HCT116 (cell line): ENCODE results near the gene TRNAU1AP. TPM values are rescaled to one million over a fixed set of nuclear protein-coding genes. Genes with fewer than 3 reads are reported as not detected.

ENCODE experiments used
- ATAC-seq: fragments of 200-7000 bp; cut with Tn5 transposase; 2 replicates; pipeline ENCODE4 v1.9.1; 2020; ENCODE audit warnings: mild to moderate bottlenecking, moderate library complexity
- BruUV-seq: library from RNA; stranded (reverse); fragments of 400-500 nt; replicated peaks from 2 replicates; lab custom pipeline; 2021; lab: Mats Ljungman, UMichigan
- CTCF ChIA-PET: fragments of 300-600 bp; sonication (Branson Sonifier 250); formaldehyde crosslinking; loops from one replicate; lab custom pipeline; 2021; ENCODE audit warnings: antibody characterized with exemption; lab: Charles Lee
- POLR2A ChIA-PET: fragments of 300-600, 350-600 bp; sonication (Branson Sonifier 250); formaldehyde crosslinking; loops from one replicate; lab custom pipeline; 2021; ENCODE audit warnings: antibody characterized with exemption; lab: Charles Lee
- RAD21 ChIA-PET, 2 experiments: fragments of 300-600 bp; sonication (Branson Sonifier 250); formaldehyde crosslinking; loops; one replicate each; lab custom pipeline; 2023; ENCODE audit warnings: low total read pairs in 2 of 2; ENCODE audit not compliant: uncharacterized antibody in 2 of 2, unreplicated experiment in 2 of 2, low non-redundant PET in 1 of 2; lab: Charles Lee
- DNase-seq: peaks from one replicate; pipeline ENCODE4 v3.0.0-alpha.2; 2010; ENCODE audit warnings: low read depth, low spot score
- H2AFZ ChIP-seq: fragments of 200-600 bp; shearing (Covaris generic), sonication (generic); 2 replicates; pipeline ENCODE4 v1.6.1; 2017; ENCODE audit warnings: low read depth, mixed run types, mixed read lengths, antibody characterized with exemption, low read length; ENCODE audit not compliant: poor library complexity, severe bottlenecking
- H3K27ac ChIP-seq: 2 replicates; pipeline ENCODE4 v1.5.1; 2012; ENCODE audit warnings: low read depth, low read length
- H3K27me3 ChIP-seq: fragments of 200-600 bp; sonication (generic); 2 replicates; pipeline ENCODE4 v1.6.1; 2016; ENCODE audit warnings: mixed run types, low read length, mixed read lengths; ENCODE audit not compliant: insufficient read depth
- H3K36me3 ChIP-seq, 2 experiments: fragments of 200-500 bp in 1 of 2; fragments of 200-600 bp in 1 of 2; sonication (Bioruptor generic) in 1 of 2; sonication (generic) in 1 of 2; 2 replicates each; pipeline versions ENCODE4 v1.5.1 to v1.6.1; 2014 to 2016; ENCODE audit warnings: low read length in 2 of 2, inconsistent platforms in 1 of 2, mixed read lengths in 1 of 2, mixed run types in 1 of 2; ENCODE audit not compliant: insufficient read depth in 2 of 2, control insufficient read depth in 1 of 2
- H3K4me1 ChIP-seq, 2 experiments: fragments of 200-600 bp in 1 of 2; sonication (generic) in 1 of 2; 2 replicates each; pipeline versions ENCODE4 v1.5.1 to v1.6.1; 2012 to 2017; ENCODE audit warnings: low read length in 2 of 2, inconsistent platforms in 1 of 2, mild to moderate bottlenecking in 1 of 2, mixed read lengths in 1 of 2, mixed run types in 1 of 2, moderate library complexity in 1 of 2; ENCODE audit not compliant: insufficient read depth in 2 of 2, control insufficient read depth in 1 of 2
- H3K4me2 ChIP-seq: fragments of 200-600 bp; sonication (generic); 2 replicates; pipeline ENCODE4 v1.6.1; 2017; ENCODE audit warnings: mixed run types, low read length, mixed read lengths
- H3K4me3 ChIP-seq, 2 experiments: fragments of 200-600 bp in 1 of 2; sonication (generic) in 1 of 2; replicated peaks in 1 of 2; 2 replicates each; pipeline ENCODE4 v1.5.1; 2011 to 2016; ENCODE audit warnings: low read length in 2 of 2, control low read depth in 1 of 2, low read depth in 1 of 2, mild to moderate bottlenecking in 1 of 2, mixed read lengths in 1 of 2, mixed run types in 1 of 2
- H3K79me2 ChIP-seq: fragments of 200-600 bp; sonication (generic); 2 replicates; pipeline ENCODE4 v1.6.1; 2017; ENCODE audit warnings: mild to moderate bottlenecking, mixed run types, low read length, moderate library complexity, mixed read lengths; ENCODE audit not compliant: insufficient read depth
- H3K9ac ChIP-seq: fragments of 200-600 bp; sonication (generic); 2 replicates; pipeline ENCODE4 v1.6.1; 2016; ENCODE audit warnings: low read length, mixed read lengths
- H3K9me2 ChIP-seq: fragments of 200-600 bp; sonication (generic), shearing (Covaris generic); 2 replicates; pipeline ENCODE4 v1.6.1; 2017; ENCODE audit warnings: mixed run types, mild to moderate bottlenecking, moderate library complexity; ENCODE audit not compliant: insufficient read depth
- H3K9me3 ChIP-seq, 2 experiments: fragments of 200-500 bp in 1 of 2; fragments of 200-600 bp in 1 of 2; sonication (Bioruptor generic) in 1 of 2; sonication (generic) in 1 of 2; 2 replicates each; pipeline ENCODE4 v1.6.1; 2014 to 2017; ENCODE audit warnings: low read length in 2 of 2, mixed read lengths in 2 of 2, inconsistent platforms in 1 of 2, low read depth in 1 of 2, mild to moderate bottlenecking in 1 of 2, mixed run types in 1 of 2, moderate library complexity in 1 of 2; ENCODE audit not compliant: control insufficient read depth in 1 of 2, insufficient read depth in 1 of 2
- H4K20me1 ChIP-seq: fragments of 200-600 bp; sonication (generic), shearing (Covaris generic); 2 replicates; pipeline ENCODE4 v1.6.1; 2017; ENCODE audit warnings: mixed run types, mild to moderate bottlenecking, moderate library complexity; ENCODE audit not compliant: insufficient read depth
- ATF3 ChIP-seq: IDR thresholded peaks from 2 replicates; pipeline ENCODE4 v1.6.1; 2012
- CTCF ChIP-seq, 3 experiments: fragments of 200-600 bp in 1 of 3; sonication (generic) in 1 of 3; IDR thresholded peaks in 2 of 3; conservative IDR thresholded peaks in 1 of 3; 2 replicates each; pipeline ENCODE4 v1.5.1; 2012 to 2017; ENCODE audit warnings: low read depth in 2 of 3, low read length in 2 of 3, antibody characterized with exemption in 1 of 3, borderline replicate concordance in 1 of 3, control low read depth in 1 of 3, mild to moderate bottlenecking in 1 of 3, mixed read lengths in 1 of 3, mixed run types in 1 of 3, moderate library complexity in 1 of 3; ENCODE audit not compliant: insufficient read depth in 1 of 3
- EZH2phosphoT487 ChIP-seq: fragments of 200-600 bp; IDR thresholded peaks from 2 replicates; pipeline ENCODE4 v1.6.1; 2018; ENCODE audit warnings: antibody characterized with exemption, borderline replicate concordance
- FOSL1 ChIP-seq: IDR thresholded peaks from 2 replicates; pipeline ENCODE4 v1.6.1; 2012; ENCODE audit warnings: low read depth
- POLR2A ChIP-seq: IDR thresholded peaks from 2 replicates; pipeline ENCODE4 v1.7.0; 2011; ENCODE audit warnings: borderline replicate concordance; ENCODE audit not compliant: insufficient read depth, insufficient read length; ENCODE audit errors: extremely low read depth
- POLR2AphosphoS5 ChIP-seq: IDR thresholded peaks from 2 replicates; pipeline ENCODE4 v1.6.1; 2011; ENCODE audit warnings: mild to moderate bottlenecking, low read depth, low read length, moderate library complexity
- YY1 ChIP-seq: IDR thresholded peaks from 2 replicates; pipeline ENCODE4 v1.6.1; 2011; ENCODE audit warnings: low read length, low read depth, moderate library complexity, mild to moderate bottlenecking; ENCODE audit not compliant: insufficient replicate concordance; ENCODE audit errors: extremely low read depth
- ZBTB33 ChIP-seq: IDR thresholded peaks from 2 replicates; pipeline ENCODE4 v1.6.1; 2011; ENCODE audit warnings: mild to moderate bottlenecking, low read length, moderate library complexity; ENCODE audit not compliant: insufficient replicate concordance; ENCODE audit errors: extremely low read depth
- ZFX ChIP-seq: fragments of 450-650 bp; IDR thresholded peaks from 2 replicates; pipeline ENCODE4 v1.6.1; 2017
- intact Hi-C: fragments of 100-400 bp; cut with micrococcal nuclease; formaldehyde crosslinking; loops from 2 replicates; pipeline ENCODE4 v1.10.0; 2022
- total RNA-seq: library from RNA; stranded (reverse); gene quantifications from one replicate; pipeline ENCODE4 v1.2.1, GENCODE V29; 2021; ENCODE audit not compliant: unreplicated experiment

TRNAU1AP gene
- total RNA-seq, 1 experiment from 2014 or later: 29.7 TPM

GRCh38 chr1:28518000-28518744 is 34.7 kb upstream of the TRNAU1AP start:
- Histone ChIP-seq H3K9me3 (no peaks in the 10 kb centered on the region), H3K79me2 (peaks cover 54% of the 10 kb centered on the region), H3K9ac (peak overlapping the region; percentile 99), H3K4me3 (peak overlapping the region; percentile 69 to 90), H3K36me3 (peaks cover 0 to 12% of the 10 kb centered on the region in 2 experiments; a peak in 1 of 4 replicates)
- ATAC-seq: peak; percentile 75
- intact Hi-C loops: loop anchor here (1.0 to 5.0 kb wide), 3 partner anchors 35 to 359 kb away; partner anchors contain the start of gene TRNAU1AP
- TF ChIP-seq YY1 (peak; percentile 25), ZBTB33 (peak; percentile 41), EZH2phosphoT487 (no peak), CTCF (IDR thresholded peaks at IDR 0.05 in 2 of 3, conservative IDR thresholded peaks at IDR 0.05 in 1 of 3; ENCODE audit: borderline replicate concordance in 1 of 3, insufficient read depth in 1 of 3, low read depth in 2 of 3, low read length in 2 of 3) (peak in 2 of 3 experiments; percentile 91 to 97; a peak in 4 of 6 replicates), ZFX (peak; percentile 92), FOSL1 (no peak), ATF3 (no peak), POLR2A (peak; percentile 45), POLR2AphosphoS5 (peak; percentile 84)
- TF ChIP-seq, all 23 proteins: peak for 6
- H3K4me1 ChIP-seq: peaks cover 13 to 60% of the 10 kb centered on the region in 2 experiments; a peak in 3 of 4 replicates
- H2AFZ ChIP-seq: no peak overlapping the region
- peak overlapping the region; percentile 87 for H3K4me2 ChIP-seq
- ChIA-PET RAD21 (interaction anchor here in 1 of 2 experiments (0.7 kb wide), 1 partner anchor 149 kb away, joined by 3 read pairs; the partner anchor contains the start of gene PHACTR4), POLR2A (interaction anchor here (0.6 to 3.2 kb wide), 4 partner anchors 12 to 93 kb away, joined by 5 to 16 read pairs (median 9); partner anchors contain the start of genes RCC1 and TRNAU1AP), CTCF (interaction anchor here (0.9 kb wide), 1 partner anchor 84 kb away, joined by 5 read pairs; no protein-coding TSS in a partner anchor)
- H4K20me1 ChIP-seq: no peaks in the 10 kb centered on the region
- BruUV-seq: no TSS peak
- peak overlapping the region; percentile 99 for H3K27ac ChIP-seq
- DNase-seq: no peak
- H3K9me2 ChIP-seq: no peaks in the 10 kb centered on the region
- H3K27me3 ChIP-seq: no peaks in the 10 kb centered on the region
